Fibroblast of mammary gland (primary cell): ENCODE data around the gene CFAP52.

Experiments used
- DNase-seq: peaks from one replicate; pipeline ENCODE4 v3.0.0-alpha.2; 2010; ENCODE audit warnings: low read depth
- H3K4me3 ChIP-seq: 2 replicates; pipeline ENCODE4 v1.5.1; 2011; ENCODE audit warnings: low read depth, mild to moderate bottlenecking, low read length, moderate library complexity; ENCODE audit not compliant: control insufficient read depth
- TF ChIP-seq, protein P1 (sequence below): conservative IDR thresholded peaks from 2 replicates; pipeline ENCODE4 v1.5.1; 2011; ENCODE audit warnings: low read depth, low read length, inconsistent platforms; ENCODE audit not compliant: control insufficient read depth, insufficient read depth

The CFAP52 gene

DNA sequence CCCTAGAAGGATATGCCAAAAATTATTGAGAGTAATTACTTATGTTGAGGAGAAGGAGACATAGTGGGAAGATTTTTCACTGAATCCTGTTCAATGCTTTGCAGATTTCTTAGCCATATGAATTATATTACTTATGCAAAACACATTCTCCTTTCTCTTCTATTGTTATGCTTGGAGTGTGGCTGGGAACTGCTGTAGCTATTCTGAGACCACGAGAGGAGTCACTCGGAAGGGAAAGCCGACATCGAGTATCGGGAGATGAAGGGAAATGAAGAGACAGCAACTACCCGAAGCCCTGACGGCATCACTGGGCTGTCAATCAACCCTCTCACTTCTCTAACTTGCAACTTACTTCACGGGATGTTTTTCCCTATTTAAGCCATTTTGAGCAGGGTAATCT is 40.4 kb upstream of the CFAP52 start:
- TF ChIP-seq, protein P1, sequence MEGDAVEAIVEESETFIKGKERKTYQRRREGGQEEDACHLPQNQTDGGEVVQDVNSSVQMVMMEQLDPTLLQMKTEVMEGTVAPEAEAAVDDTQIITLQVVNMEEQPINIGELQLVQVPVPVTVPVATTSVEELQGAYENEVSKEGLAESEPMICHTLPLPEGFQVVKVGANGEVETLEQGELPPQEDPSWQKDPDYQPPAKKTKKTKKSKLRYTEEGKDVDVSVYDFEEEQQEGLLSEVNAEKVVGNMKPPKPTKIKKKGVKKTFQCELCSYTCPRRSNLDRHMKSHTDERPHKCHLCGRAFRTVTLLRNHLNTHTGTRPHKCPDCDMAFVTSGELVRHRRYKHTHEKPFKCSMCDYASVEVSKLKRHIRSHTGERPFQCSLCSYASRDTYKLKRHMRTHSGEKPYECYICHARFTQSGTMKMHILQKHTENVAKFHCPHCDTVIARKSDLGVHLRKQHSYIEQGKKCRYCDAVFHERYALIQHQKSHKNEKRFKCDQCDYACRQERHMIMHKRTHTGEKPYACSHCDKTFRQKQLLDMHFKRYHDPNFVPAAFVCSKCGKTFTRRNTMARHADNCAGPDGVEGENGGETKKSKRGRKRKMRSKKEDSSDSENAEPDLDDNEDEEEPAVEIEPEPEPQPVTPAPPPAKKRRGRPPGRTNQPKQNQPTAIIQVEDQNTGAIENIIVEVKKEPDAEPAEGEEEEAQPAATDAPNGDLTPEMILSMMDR, result no peak
- no peak overlapping the region for H3K4me3 ChIP-seq
- DNase-seq, result no peak

DNA sequence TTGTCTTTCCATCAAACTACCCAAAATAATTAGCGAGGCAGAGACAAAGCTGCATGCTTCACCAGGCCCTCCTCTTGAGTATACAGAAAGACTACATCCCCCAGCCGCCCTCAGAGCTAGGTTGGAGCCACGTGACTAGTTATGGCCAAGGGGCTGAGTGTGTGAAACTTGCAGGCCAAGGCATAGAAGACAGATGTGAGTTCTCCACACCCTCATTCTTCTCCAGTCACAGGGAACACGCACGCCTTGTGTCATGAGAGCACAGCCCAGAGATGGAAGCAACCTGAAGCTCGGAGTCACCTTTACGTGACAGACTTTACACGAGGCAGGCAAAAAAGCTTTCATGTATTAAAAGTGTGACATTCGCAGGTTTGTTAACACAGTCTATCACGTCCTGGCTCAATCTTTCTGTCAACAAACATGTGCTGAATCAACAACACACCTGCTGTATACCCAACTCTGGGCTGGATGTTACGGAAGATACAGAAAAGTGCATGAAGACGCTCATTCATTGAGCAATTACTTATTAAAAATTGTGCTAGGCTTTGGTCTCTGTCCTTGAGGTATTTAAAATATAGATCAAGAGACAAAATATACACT is 39.2 kb upstream of the CFAP52 start:
- no peak overlapping the region for H3K4me3 ChIP-seq
- TF ChIP-seq, protein P1, result no peak
- DNase-seq, result no peak

DNA sequence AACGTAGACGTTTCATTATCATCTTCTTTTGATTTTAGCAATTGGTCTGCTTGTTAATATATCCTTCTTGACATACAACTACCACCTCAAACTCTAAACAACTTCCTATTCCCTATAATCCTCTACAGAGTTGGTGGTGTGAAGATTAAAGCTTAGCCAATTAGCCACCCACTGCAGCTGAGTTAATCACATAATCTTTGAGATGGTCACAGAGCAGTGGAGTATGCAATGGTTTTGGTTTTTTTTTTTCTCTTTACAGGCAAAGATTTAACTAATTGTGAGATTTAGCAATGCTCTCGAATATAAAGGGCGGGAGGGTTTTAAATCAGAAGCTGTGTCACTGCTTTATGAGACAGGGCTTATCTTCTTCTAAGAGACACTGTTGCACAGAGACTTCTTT is 37.8 kb upstream of the CFAP52 start:
- no peak for DNase-seq
- TF ChIP-seq, protein P1, result no peak
- no peak overlapping the region for H3K4me3 ChIP-seq

DNA sequence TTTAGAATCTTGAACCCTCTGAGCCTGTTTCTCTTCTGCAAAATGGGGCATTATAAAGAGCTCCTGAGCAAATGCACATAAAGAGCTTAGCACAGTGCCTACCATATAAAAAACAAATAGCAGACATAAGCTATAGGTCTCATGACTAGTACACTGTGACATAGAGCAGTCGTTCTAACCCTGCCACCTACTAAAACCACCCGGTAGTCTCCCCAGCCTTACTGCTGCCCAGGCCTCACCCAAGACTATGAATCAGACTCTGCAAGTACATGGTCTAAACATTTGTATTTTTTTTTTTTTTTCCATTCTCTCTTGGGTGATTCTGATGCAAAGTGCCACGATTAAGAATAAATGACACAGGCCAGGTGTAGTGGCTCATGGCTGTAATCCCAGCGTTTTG is 34.7 kb upstream of the CFAP52 start:
- no peak overlapping the region for H3K4me3 ChIP-seq
- TF ChIP-seq, protein P1, result no peak
- DNase-seq, result no peak

DNA sequence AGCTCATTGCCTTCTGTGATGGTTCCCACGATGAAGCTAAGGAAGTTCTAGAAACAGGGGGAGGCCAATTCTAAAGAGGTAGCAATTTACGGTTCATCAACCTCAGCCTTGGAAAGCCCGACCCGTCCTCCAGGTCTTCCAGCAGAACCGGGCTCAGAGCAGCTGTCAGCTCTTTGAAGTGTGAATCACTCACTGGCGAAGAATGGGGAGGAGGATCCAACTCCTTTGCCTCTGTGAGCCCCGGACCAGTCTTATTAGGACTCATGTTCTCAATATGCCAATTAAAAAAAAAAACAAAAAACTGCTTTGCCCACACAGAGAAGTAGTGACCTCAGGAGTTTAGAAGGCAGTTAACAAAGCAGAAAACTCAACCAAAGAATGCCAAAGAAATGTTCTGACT is 32.2 kb upstream of the CFAP52 start:
- no peak for DNase-seq
- TF ChIP-seq, protein P1, result no peak
- no peak overlapping the region for H3K4me3 ChIP-seq

DNA sequence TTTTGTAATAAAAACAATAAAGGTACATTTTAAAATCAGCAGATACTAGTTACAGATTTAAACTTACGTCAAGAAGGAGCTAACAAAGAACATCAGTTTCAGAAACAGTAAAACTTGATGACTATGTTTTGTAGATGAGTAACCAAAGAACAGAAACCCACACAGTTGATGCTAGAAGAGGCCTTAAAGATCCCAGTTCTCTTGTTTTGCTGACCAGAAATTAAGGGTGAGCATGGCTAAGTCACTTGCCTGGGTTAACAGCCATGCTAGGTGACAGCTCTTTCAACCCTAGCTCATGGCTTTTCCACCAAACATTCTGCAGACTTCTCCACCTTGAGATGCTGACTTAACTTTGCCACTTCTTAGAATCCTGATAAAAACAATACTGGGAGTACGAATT is 27.2 kb upstream of the CFAP52 start:
- TF ChIP-seq, protein P1, result no peak
- no peak overlapping the region for H3K4me3 ChIP-seq
- DNase-seq, result no peak

DNA sequence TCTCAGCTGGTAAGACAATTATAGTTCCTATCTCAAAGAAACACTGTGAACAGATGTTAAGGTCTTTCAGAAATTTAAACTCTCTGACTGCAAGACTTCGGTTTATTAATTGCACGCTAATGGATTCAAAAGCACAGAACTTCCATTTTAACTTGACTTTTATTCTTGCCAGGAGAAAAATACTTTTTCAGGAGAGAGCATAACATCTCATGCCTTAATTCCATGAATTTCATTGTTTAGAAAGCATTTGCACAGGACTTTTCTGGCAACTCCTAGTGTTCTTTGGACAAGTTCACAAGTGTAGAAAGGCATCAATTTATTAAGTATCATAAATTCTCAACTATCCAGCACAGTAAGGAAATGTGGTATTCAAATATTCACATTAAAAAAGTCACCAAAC is 23.3 kb upstream of the CFAP52 start:
- DNase-seq, result no peak
- TF ChIP-seq, protein P1, result no peak
- no peak overlapping the region for H3K4me3 ChIP-seq
